Endodermal cell (in vitro differentiated cells): ENCODE results near the gene APH1B. TPM values are rescaled to one million over a fixed set of nuclear protein-coding genes. Genes with fewer than 3 reads are reported as not detected.

ENCODE experiments used
- DNase-seq: peaks from one replicate; pipeline ENCODE4 v3.0.0-alpha.2; 2017
- H3K27ac ChIP-seq: 2 replicates; pipeline ENCODE4 v1.5.1; 2013; ENCODE audit warnings: mild to moderate bottlenecking, low read depth, low read length, moderate library complexity
- H3K27me3 ChIP-seq: 2 replicates; pipeline ENCODE4 v1.6.1; 2013; ENCODE audit warnings: mild to moderate bottlenecking, low read length, moderate library complexity; ENCODE audit not compliant: insufficient read depth, control insufficient read depth, poor library complexity, severe bottlenecking
- H3K36me3 ChIP-seq: 2 replicates; pipeline ENCODE4 v1.7.0; 2013; ENCODE audit warnings: mild to moderate bottlenecking, low read length, moderate library complexity; ENCODE audit not compliant: control insufficient read depth, insufficient read depth
- H3K4me1 ChIP-seq: one replicate; pipeline ENCODE4 v1.7.0; 2013; ENCODE audit warnings: low read length; ENCODE audit not compliant: control insufficient read depth, insufficient read depth
- H3K4me3 ChIP-seq: 2 replicates; pipeline ENCODE4 v1.5.1; 2013; ENCODE audit warnings: mild to moderate bottlenecking, low read length, moderate library complexity
- H3K9ac ChIP-seq: 2 replicates; pipeline ENCODE4 v1.6.1; 2013; ENCODE audit warnings: mild to moderate bottlenecking, low read length, moderate library complexity; ENCODE audit not compliant: poor library complexity, severe bottlenecking; ENCODE audit errors: extremely low read depth
- H3K9me3 ChIP-seq: 2 replicates; pipeline ENCODE4 v1.6.1; 2013; ENCODE audit warnings: mild to moderate bottlenecking, low read length, moderate library complexity; ENCODE audit not compliant: control insufficient read depth
- H3K27ac Mint-ChIP-seq: 2 replicates; pipeline ENCODE4 v1.8.0; 2020; ENCODE audit warnings: mixed read lengths
- H3K27me3 Mint-ChIP-seq: 2 replicates; pipeline ENCODE4 v1.8.0; 2021; ENCODE audit warnings: mild to moderate bottlenecking, mixed read lengths; ENCODE audit not compliant: insufficient read depth
- H3K36me3 Mint-ChIP-seq: 2 replicates; pipeline ENCODE4 v1.8.0; 2020; ENCODE audit warnings: low read depth, mixed read lengths
- H3K4me1 Mint-ChIP-seq: 2 replicates; pipeline ENCODE4 v1.8.0; 2020; ENCODE audit warnings: mixed read lengths
- H3K4me3 Mint-ChIP-seq: 2 replicates; pipeline ENCODE4 v1.8.0; 2020; ENCODE audit warnings: mild to moderate bottlenecking, moderate library complexity, mixed read lengths
- H3K9me3 Mint-ChIP-seq: 2 replicates; pipeline ENCODE4 v1.8.0; 2020; ENCODE audit warnings: mild to moderate bottlenecking, mixed read lengths
- CTCF ChIP-seq: fragments of 200-600 bp; sonication (generic); conservative IDR thresholded peaks from 2 replicates; pipeline ENCODE4 v1.5.0; 2021; ENCODE audit warnings: antibody characterized with exemption, mild to moderate bottlenecking
- WGBS, 2 experiments: methylation state at CpG; one replicate each; pipeline versions ENCODE4 v1.1.5 to v1.1.7; 2013; ENCODE audit warnings: missing lambda C conversion rate in 2 of 2, mixed read lengths in 1 of 2; ENCODE audit not compliant: insufficient coverage in 1 of 2, insufficient read length in 1 of 2; 5-methylcytosine and 5-hydroxymethylcytosine counted together
- total RNA-seq, 2 donors: library from RNA; stranded (reverse); fragmentation: NEBNext Ultra II Directional in 1 of 2; extraction: Animal tissue kit (Norgen Biotek cat#: 25700) in 1 of 2; gene quantifications; 2 replicates in 1 of 2; 3 replicates in 1 of 2; pipeline ENCODE4 v1.2.1, GENCODE V29; 2021

Gene APH1B
- total RNA-seq, 2 donors from 2014 or later: 19.5 to 22.7 TPM

DNA sequence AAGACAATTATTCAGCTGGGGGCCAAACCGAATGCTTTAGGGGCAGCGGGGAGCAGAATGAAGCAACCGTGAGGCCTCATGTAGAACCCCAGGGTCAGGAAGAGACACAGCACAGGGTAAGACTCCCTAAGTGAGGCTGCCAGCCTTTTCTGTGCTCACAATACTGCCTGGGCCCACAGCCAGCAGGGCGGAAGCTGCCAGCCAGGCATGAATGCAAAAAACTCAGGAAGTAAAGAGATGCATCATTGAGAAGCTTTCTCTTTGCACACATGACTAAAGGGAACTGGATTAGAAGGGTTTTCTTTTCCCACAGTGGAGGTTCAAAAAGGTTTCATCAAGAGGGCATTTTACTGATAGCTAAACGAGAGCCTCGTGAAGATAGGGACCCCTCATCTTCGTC is 71.0 kb downstream of the APH1B start:
- Histone ChIP-seq H3K4me3 (no peak overlapping the region), H3K9ac (no peak overlapping the region), H3K9me3 (no peaks in the 10 kb centered on the region), H3K27me3 (peaks cover 4% of the 10 kb centered on the region), H3K27ac (no peak overlapping the region), H3K36me3 (no peaks in the 10 kb centered on the region), H3K4me1 (peaks cover 4% of the 10 kb centered on the region)
- Mint-ChIP-seq H3K36me3 (no peaks in the 10 kb centered on the region), H3K9me3 (no peaks in the 10 kb centered on the region), H3K4me3 (no peak overlapping the region), H3K27me3 (peaks cover 23% of the 10 kb centered on the region), H3K4me1 (peaks cover 23% of the 10 kb centered on the region), H3K27ac (no peak overlapping the region)
- 91 to 92% methylated on average over 6 to 7 of the region's 7 CpGs for WGBS, 2 experiments
- DNase-seq: no peak
- no peak for TF ChIP-seq CTCF

DNA sequence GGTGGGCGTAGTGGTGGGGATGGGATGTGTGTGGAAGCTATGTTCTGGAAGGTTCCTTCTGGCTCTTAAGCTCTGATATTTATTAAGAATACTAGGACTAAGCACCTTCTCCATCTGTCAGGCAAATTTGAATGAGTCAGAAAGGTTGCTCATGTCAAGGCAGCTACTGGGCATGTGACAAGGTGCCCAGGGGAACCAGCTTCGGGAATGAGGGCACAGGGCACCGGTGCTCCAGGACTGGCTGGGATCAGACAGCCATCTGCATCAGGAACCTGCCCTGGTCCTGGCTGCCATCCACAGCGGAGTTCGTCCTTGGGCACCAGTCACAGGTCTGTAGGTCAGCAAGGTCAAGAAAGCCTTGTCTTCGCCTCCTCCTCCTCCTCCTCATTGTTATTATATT is 71.8 kb downstream of the APH1B start:
- H3K9me3 Mint-ChIP-seq: no peaks in the 10 kb centered on the region
- no peak overlapping the region for H3K4me3 Mint-ChIP-seq
- no peak for TF ChIP-seq CTCF
- H3K27me3 ChIP-seq: peaks cover under 1% of the 10 kb centered on the region
- H3K9me3 ChIP-seq: no peaks in the 10 kb centered on the region
- DNase-seq: no peak
- WGBS, 2 experiments: 96 to 100% methylated on average over 2 to 5 of the region's 6 CpGs
- H3K27ac Mint-ChIP-seq: no peak overlapping the region
- no peak overlapping the region for H3K27ac ChIP-seq
- no peak overlapping the region for H3K9ac ChIP-seq
- H3K4me1 Mint-ChIP-seq: peaks cover 15% of the 10 kb centered on the region
- no peaks in the 10 kb centered on the region for H3K36me3 Mint-ChIP-seq
- no peaks in the 10 kb centered on the region for H3K36me3 ChIP-seq
- H3K27me3 Mint-ChIP-seq: peaks cover 23% of the 10 kb centered on the region
- H3K4me3 ChIP-seq: no peak overlapping the region
- H3K4me1 ChIP-seq: peaks cover 4% of the 10 kb centered on the region

- Histone ChIP-seq H3K27ac (no peak overlapping the region), H3K9me3 (no peaks in the 10 kb centered on the region), H3K4me3 (no peak overlapping the region), H3K9ac (no peak overlapping the region), H3K36me3 (no peaks in the 10 kb centered on the region), H3K4me1 (peaks cover 4% of the 10 kb centered on the region), H3K27me3 (no peaks in the 10 kb centered on the region)
- Mint-ChIP-seq H3K9me3 (no peaks in the 10 kb centered on the region), H3K27ac (no peak overlapping the region), H3K27me3 (peaks cover 23% of the 10 kb centered on the region), H3K4me1 (peaks cover 13% of the 10 kb centered on the region), H3K36me3 (no peaks in the 10 kb centered on the region), H3K4me3 (no peak overlapping the region)
- 91 to 96% methylated on average over 4 to 5 of the region's 5 CpGs for WGBS, 2 experiments
- TF ChIP-seq CTCF: no peak
- no peak for DNase-seq
Measured at GRCh38 chr15:63349621-63350020, 72.2 kb downstream of the APH1B start.
